Activated CD4-positive, alpha-beta memory T cell treated with anti-CD3 and anti-CD28 coated beads for 36 hours (primary cell): ENCODE measurements around the gene CA10. TPM values are rescaled to one million over a fixed set of nuclear protein-coding genes. Genes with fewer than 3 reads are reported as not detected.

Source experiments
- CTCF ChIA-PET: fragments of 350-600 bp; sonication (Branson Sonifier 250); formaldehyde crosslinking; loops from one replicate; lab custom pipeline; 2021; ENCODE audit warnings: antibody characterized with exemption, inconsistent platforms; lab: Charles Lee
- POLR2A ChIA-PET: fragments of 350-600 bp; sonication (Branson Sonifier 250); formaldehyde crosslinking; loops from one replicate; lab custom pipeline; 2021; ENCODE audit warnings: antibody characterized with exemption; lab: Charles Lee
- DNase-seq: peaks from one replicate; pipeline ENCODE4 v3.0.0-alpha.2; 2020
- H3K27ac Mint-ChIP-seq: one replicate; pipeline ENCODE4 v1.8.0; 2021; ENCODE audit warnings: mixed read lengths
- H3K27me3 Mint-ChIP-seq: one replicate; pipeline ENCODE4 v1.8.0; 2021; ENCODE audit warnings: mixed read lengths
- H3K36me3 Mint-ChIP-seq: one replicate; pipeline ENCODE4 v1.8.0; 2021; ENCODE audit warnings: mixed read lengths
- H3K4me1 Mint-ChIP-seq: one replicate; pipeline ENCODE4 v1.8.0; 2021; ENCODE audit warnings: low read depth, mixed read lengths
- H3K4me3 Mint-ChIP-seq: one replicate; pipeline ENCODE4 v1.8.0; 2021; ENCODE audit warnings: mild to moderate bottlenecking, mixed read lengths
- H3K9me3 Mint-ChIP-seq: one replicate; pipeline ENCODE4 v1.8.0; 2021; ENCODE audit warnings: mixed read lengths
- intact Hi-C: fragments of 100-400 bp; cut with micrococcal nuclease; formaldehyde crosslinking; loops from one replicate; pipeline ENCODE4 v1.15.1; 2023
- total RNA-seq, 2 experiments: library from RNA; stranded (reverse); gene quantifications; one replicate each; pipeline ENCODE4 v1.2.3, GENCODE V29; 2021

The CA10 gene
- total RNA-seq, 2 experiments from 2014 or later: not detected

DNA sequence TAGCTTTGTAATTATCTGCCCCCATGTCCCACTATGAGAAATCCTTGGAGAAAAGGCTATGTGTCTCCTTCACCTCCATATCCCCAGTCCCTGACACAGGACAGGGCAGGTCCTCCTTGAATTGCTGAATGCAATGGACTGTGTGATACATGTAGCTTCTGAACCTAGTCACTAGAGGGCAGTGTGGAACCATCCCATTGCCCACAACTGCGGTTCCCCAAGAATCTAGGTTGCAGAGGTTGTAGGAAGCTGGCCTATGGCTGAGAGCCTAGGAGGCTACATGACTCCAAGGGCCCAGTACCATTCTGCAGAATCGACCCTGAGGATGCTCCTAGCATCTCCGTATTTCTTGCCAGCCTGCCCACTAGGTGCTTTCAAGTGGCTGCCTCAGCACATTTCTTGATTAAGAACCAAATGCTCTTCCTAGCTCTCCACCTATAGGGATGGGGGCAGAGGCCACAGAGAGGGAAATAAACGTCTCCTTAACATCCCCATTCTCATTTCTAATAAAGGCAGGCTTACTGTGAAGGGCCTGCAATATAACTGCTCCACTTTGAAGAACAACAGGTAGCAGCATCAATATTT, 394.0 kb downstream of the CA10 start:
- Mint-ChIP-seq H3K27me3 (peaks cover 7% of the 10 kb centered on the region), H3K9me3 (no peaks in the 10 kb centered on the region), H3K4me1 (peaks cover 5% of the 10 kb centered on the region), H3K4me3 (no peak overlapping the region), H3K27ac (no peak overlapping the region), H3K36me3 (no peaks in the 10 kb centered on the region)
- intact Hi-C loops: loop anchor here (1.0 to 5.0 kb wide), 2 partner anchors 53 to 342 kb away; no protein-coding TSS in a partner anchor
- ChIA-PET POLR2A (no interaction called here), CTCF (interaction anchor here (0.6 to 3.5 kb wide), 19 partner anchors 8 to 1137 kb away, joined by 3 to 42 read pairs (median 3); no protein-coding TSS in a partner anchor)
- peak; percentile 64 for DNase-seq

DNA sequence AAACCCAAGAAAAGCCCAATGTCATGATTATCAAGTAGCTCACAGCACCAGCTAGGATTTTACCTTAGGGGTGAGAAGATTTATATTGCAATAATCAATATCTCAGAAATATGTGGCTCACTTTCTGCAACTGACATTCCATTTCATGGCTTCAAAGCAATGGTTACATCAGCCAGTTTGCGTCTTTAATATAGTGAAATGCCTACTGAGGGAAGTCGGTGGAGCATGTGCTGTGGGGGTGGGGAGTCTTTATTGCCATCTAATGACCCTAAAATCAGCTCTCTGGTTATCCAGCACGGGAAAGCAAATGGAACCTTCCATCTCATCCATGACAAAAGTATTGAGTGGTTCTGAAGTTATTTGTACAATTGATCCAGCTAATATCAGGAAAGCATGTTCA, 395.5 kb downstream of the CA10 start:
- DNase-seq: no peak
- Mint-ChIP-seq H3K27ac (no peak overlapping the region), H3K27me3 (peaks cover 7% of the 10 kb centered on the region), H3K4me3 (no peak overlapping the region), H3K36me3 (no peaks in the 10 kb centered on the region), H3K4me1 (no peaks in the 10 kb centered on the region), H3K9me3 (no peaks in the 10 kb centered on the region)
- CTCF ChIA-PET: interaction anchor here (0.6 to 3.3 kb wide), 4 partner anchors 8 to 713 kb away, joined by 4 to 19 read pairs (median 6); no protein-coding TSS in a partner anchor
- POLR2A ChIA-PET: no interaction called here
- intact Hi-C loops: loop anchor here (5.0 kb wide), 1 partner anchor 54 kb away; no protein-coding TSS in a partner anchor

DNA sequence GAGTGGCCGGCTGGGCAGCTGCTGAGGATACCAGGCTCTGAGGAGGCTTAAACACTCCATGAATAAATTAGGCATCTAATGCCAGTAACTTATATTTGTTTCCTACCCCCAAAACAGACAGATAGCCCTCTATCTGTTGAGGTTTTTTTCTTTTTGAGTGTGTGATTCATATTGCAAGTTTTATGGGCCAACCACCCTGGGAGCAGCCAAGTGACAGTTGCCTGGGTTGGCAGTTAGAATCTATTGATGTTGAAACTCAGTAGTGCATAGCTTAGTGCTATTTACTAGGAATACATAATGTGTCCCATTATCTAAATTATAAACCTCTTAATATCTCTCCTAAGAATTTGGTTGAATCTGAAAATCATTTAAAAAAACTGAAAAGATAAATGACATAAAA, 397.4 kb downstream of the CA10 start:
- CTCF ChIA-PET: interaction anchor here (0.6 kb wide), 1 partner anchor 322 kb away, joined by 3 read pairs; no protein-coding TSS in a partner anchor
- DNase-seq: no peak
- peaks cover 7% of the 10 kb centered on the region for H3K27me3 Mint-ChIP-seq
- H3K36me3 Mint-ChIP-seq: no peaks in the 10 kb centered on the region
- no peaks in the 10 kb centered on the region for H3K4me1 Mint-ChIP-seq
- H3K4me3 Mint-ChIP-seq: no peak overlapping the region
- POLR2A ChIA-PET: no interaction called here
- intact Hi-C loops: loop anchor here (5.0 kb wide), 1 partner anchor 56 kb away; no protein-coding TSS in a partner anchor
- no peak overlapping the region for H3K27ac Mint-ChIP-seq
- no peaks in the 10 kb centered on the region for H3K9me3 Mint-ChIP-seq

DNA sequence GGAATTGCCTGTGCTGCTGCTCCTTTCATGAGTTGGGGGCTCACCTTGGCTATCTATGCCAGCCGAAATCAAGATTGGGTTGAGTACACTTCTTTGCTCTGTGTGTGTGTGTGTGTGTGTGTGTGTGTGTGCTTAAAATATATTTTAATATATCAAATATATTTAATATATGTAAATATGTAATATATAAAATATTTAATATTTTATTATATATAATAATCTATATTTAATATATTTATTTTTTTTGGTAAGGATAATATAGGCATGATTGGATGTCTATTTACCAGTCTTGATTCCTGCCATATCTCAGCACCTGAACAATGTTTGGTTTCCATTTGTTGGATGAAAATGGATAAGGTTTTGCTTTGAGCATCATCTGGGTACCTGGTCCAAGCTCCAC, 399.3 kb downstream of the CA10 start:
- Mint-ChIP-seq H3K4me3 (no peak overlapping the region), H3K4me1 (no peaks in the 10 kb centered on the region), H3K36me3 (no peaks in the 10 kb centered on the region), H3K9me3 (no peaks in the 10 kb centered on the region), H3K27ac (no peak overlapping the region), H3K27me3 (peaks cover 2% of the 10 kb centered on the region)
- POLR2A ChIA-PET: no interaction called here
- CTCF ChIA-PET: interaction anchor here (0.5 kb wide), 1 partner anchor 26 kb away, joined by 4 read pairs; no protein-coding TSS in a partner anchor
- DNase-seq: no peak
- intact Hi-C loops: no loop called here

DNA sequence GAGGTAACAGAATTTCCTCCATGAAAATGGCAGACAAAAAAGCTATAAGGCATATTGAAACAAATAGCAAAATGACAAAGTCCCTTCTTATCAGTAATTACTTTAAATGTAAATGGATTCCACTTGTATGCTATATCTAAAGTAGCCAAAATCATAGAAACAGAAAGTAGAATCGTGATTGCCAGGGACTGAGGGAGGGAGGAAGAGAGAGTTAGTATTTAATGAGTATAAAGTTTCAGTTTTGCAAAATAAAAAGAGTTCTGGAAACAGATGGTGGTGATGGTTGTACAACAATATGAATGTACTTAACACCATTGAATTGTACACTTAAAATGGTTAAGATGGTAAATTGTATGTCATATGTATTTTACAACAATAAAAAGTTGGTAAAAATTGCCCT, 407.4 kb downstream of the CA10 start:
- H3K36me3 Mint-ChIP-seq: no peaks in the 10 kb centered on the region
- ChIA-PET CTCF (interaction anchor here (1.1 kb wide), 1 partner anchor 13 kb away, joined by 3 read pairs; no protein-coding TSS in a partner anchor), POLR2A (no interaction called here)
- intact Hi-C loops: no loop called here
- H3K4me3 Mint-ChIP-seq: no peak overlapping the region
- H3K4me1 Mint-ChIP-seq: peaks cover 2% of the 10 kb centered on the region
- no peak overlapping the region for H3K27ac Mint-ChIP-seq
- H3K27me3 Mint-ChIP-seq: no peaks in the 10 kb centered on the region
- no peaks in the 10 kb centered on the region for H3K9me3 Mint-ChIP-seq
- no peak for DNase-seq

DNA sequence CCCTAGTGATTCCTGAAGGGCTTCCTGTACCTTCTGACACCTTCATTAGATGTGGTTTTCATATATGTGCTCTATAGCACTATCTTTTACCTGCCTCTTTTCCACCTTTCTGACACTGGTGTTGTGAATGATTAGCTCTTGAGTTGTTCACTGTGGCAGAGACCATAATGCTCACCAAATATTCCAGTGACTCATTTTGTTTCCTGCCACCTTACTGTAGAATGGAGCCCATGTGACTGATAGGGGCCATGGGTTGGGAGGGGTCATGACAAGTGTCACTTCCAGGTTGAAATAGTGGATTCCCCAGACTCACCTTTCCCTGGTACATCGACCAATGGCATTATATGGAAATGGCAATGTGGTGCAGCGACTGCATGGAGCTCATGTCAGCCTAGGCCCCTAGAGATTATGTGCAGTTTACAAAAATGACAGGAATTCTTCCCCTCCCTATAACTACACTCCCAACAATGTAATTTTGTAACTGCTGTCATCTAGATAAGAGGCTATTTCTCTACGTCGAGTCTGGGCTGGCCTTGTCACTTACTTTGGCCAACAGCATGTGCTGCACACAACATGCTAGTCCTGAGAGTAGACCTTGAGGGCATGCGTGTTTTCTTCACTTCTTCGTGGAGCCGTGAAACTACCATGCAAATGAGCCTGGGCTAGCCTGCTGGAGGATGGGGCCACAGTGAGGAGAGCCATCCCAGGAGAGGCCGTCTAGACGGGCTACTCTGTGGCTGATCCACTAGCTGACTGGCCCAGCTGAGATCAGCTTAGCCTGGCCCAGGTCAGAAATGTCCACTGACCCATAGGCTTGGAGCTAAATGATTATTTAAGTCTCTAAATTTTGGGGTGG, 409.5 kb downstream of the CA10 start:
- CTCF ChIA-PET: interaction anchor here (1.1 kb wide), 1 partner anchor 15 kb away, joined by 4 read pairs; no protein-coding TSS in a partner anchor
- intact Hi-C loops: no loop called here
- POLR2A ChIA-PET: no interaction called here
- peaks cover 2% of the 10 kb centered on the region for H3K4me1 Mint-ChIP-seq
- H3K27ac Mint-ChIP-seq: no peak overlapping the region
- H3K36me3 Mint-ChIP-seq: no peaks in the 10 kb centered on the region
- H3K9me3 Mint-ChIP-seq: no peaks in the 10 kb centered on the region
- H3K27me3 Mint-ChIP-seq: no peaks in the 10 kb centered on the region
- no peak overlapping the region for H3K4me3 Mint-ChIP-seq
- DNase-seq: no peak

DNA sequence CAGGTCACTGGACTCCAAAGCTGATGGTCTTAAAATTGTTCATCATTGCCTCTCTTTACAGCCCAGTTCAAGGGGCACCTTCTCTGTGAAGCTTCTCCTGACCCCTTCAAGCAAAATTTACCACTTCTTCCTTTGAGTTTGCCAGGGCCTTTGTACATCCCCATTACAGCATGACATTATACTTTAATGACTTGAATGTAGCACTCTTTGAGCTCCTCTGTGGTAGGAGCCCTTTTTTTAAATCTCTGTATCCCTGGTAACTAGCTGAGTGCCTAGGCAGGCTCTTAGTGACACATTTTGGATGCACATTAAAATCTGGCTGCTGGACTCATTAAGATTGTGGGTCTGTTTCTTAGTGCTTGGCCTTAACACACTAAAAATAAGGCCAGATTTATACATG, 412.1 kb downstream of the CA10 start:
- Mint-ChIP-seq H3K27me3 (no peaks in the 10 kb centered on the region), H3K4me1 (peaks cover 2% of the 10 kb centered on the region), H3K27ac (no peak overlapping the region), H3K9me3 (no peaks in the 10 kb centered on the region), H3K36me3 (no peaks in the 10 kb centered on the region), H3K4me3 (no peak overlapping the region)
- CTCF ChIA-PET: interaction anchor here (0.5 kb wide), 1 partner anchor 866 kb away, joined by 3 read pairs; no protein-coding TSS in a partner anchor
- intact Hi-C loops: no loop called here
- POLR2A ChIA-PET: no interaction called here
- no peak for DNase-seq

DNA sequence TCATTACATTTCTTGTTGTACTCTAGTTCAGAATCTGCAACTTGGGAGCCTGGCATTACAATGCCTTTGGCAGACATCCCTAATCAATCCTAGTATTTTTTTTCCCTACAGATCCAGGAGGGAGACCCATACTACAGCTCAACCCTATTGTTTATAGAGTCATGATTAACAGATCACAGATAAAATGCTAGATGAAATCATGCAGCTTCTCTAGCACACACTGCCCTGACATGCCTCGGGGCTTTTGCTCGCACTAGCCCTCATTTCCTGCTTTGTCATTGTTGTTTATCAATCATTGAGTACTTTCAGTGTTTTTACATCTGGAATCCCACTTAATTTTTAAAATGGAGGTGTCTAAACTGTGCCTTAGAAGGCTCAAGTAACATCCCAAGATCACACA, 412.5 kb downstream of the CA10 start:
- Mint-ChIP-seq H3K9me3 (no peaks in the 10 kb centered on the region), H3K4me3 (no peak overlapping the region), H3K27me3 (no peaks in the 10 kb centered on the region), H3K4me1 (peaks cover 2% of the 10 kb centered on the region), H3K27ac (no peak overlapping the region), H3K36me3 (no peaks in the 10 kb centered on the region)
- ChIA-PET CTCF (interaction anchor here (0.5 kb wide), 1 partner anchor 867 kb away, joined by 3 read pairs; no protein-coding TSS in a partner anchor), POLR2A (no interaction called here)
- DNase-seq: no peak
- intact Hi-C loops: no loop called here

DNA sequence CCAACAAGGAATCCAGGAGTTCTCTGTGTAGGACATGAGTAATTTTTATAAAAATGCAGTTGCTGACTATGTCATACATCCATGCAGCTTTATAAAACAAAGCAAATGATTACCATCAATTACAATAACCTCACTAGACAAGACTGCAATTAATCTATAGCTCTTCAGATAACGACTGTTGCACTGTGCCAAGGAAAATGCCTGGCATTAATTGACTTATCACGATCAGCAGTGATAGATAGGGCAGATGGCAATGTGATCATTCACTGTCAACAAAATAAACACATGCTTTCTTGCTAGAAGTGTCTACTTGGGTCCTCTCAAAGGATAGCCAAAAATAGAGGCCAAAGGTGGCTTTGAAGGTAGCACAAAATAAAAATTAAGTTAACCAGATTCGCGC, 415.0 kb downstream of the CA10 start:
- CTCF ChIA-PET: interaction anchor here (1.1 kb wide), 1 partner anchor 21 kb away, joined by 6 read pairs; no protein-coding TSS in a partner anchor
- Mint-ChIP-seq H3K4me3 (no peak overlapping the region), H3K4me1 (no peaks in the 10 kb centered on the region), H3K27ac (no peak overlapping the region), H3K36me3 (no peaks in the 10 kb centered on the region), H3K9me3 (no peaks in the 10 kb centered on the region), H3K27me3 (no peaks in the 10 kb centered on the region)
- intact Hi-C loops: no loop called here
- DNase-seq: no peak
- POLR2A ChIA-PET: no interaction called here

DNA sequence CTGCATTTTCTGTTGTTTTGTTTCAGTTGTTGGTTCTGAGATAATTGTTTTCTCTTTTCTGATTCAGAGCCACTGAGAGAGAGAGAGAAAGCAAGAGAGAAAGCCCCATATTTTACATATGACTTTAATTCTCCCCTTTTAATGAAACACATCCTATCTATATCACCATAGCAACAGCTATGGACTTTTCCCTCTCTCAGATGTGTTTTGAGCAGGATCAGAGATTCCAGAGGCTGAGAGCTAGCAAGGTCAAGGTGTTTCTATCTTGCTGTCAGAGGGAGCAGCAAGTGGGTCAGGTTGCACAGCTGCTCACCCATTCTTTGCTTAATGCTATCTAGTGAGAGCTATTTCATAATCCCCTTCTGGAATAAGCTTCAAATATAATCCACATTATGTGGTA, 415.9 kb downstream of the CA10 start:
- no peaks in the 10 kb centered on the region for H3K27me3 Mint-ChIP-seq
- intact Hi-C loops: no loop called here
- H3K36me3 Mint-ChIP-seq: no peaks in the 10 kb centered on the region
- no peak for DNase-seq
- no peaks in the 10 kb centered on the region for H3K9me3 Mint-ChIP-seq
- no peak overlapping the region for H3K4me3 Mint-ChIP-seq
- no peaks in the 10 kb centered on the region for H3K4me1 Mint-ChIP-seq
- no peak overlapping the region for H3K27ac Mint-ChIP-seq
- CTCF ChIA-PET: interaction anchor here (1.1 kb wide), 1 partner anchor 22 kb away, joined by 6 read pairs; no protein-coding TSS in a partner anchor
- POLR2A ChIA-PET: no interaction called here

DNA sequence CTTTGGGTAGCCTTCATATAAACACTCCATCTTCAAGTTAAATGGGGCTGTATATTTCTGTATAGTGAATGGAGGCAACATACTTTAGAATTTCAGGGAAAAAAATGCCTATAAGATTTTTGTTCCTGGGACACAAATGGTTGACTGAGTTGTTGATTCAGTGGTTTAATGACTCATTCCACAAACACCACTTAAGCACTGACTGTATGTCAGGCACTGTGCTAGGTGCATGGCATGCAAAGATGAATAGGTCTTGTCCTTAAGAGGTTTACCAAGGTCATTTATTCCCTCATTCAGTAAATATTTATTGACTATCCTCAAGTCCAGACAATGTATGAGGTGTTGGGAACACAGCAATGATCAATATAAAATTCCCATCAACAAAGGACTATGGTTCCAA, 417.1 kb downstream of the CA10 start:
- no peak for DNase-seq
- Mint-ChIP-seq H3K4me1 (no peaks in the 10 kb centered on the region), H3K9me3 (no peaks in the 10 kb centered on the region), H3K36me3 (no peaks in the 10 kb centered on the region), H3K27ac (no peak overlapping the region), H3K4me3 (no peak overlapping the region), H3K27me3 (no peaks in the 10 kb centered on the region)
- POLR2A ChIA-PET: no interaction called here
- intact Hi-C loops: no loop called here
- CTCF ChIA-PET: no interaction called here

DNA sequence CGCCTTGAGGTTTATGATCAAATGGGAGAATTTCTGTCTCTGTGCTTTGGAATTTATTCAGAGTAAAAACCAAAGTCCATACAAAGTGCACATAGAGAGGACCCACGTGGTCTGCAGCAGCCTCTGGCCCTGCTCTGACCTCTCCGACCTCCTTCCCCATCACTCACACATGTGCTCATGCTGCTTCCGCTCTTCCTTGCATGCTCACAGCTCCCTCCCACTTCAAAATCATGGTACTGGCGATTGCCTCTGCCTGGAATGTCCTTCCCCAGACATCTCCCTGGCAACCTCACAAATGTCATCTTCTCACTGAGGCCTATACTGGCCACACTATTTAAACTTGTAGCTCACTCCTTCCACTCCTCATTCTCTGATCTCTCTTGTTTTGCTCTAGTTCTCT, 418.0 kb downstream of the CA10 start:
- Mint-ChIP-seq H3K4me1 (no peaks in the 10 kb centered on the region), H3K27me3 (no peaks in the 10 kb centered on the region), H3K4me3 (no peak overlapping the region), H3K36me3 (no peaks in the 10 kb centered on the region), H3K9me3 (no peaks in the 10 kb centered on the region), H3K27ac (no peak overlapping the region)
- no peak for DNase-seq
- intact Hi-C loops: no loop called here
- ChIA-PET POLR2A (no interaction called here), CTCF (no interaction called here)
